ENCODE measurements around the gene PLS1. TPM values are rescaled to one million over a fixed set of nuclear protein-coding genes. Genes with fewer than 3 reads are reported as not detected.

PLS1 gene
- total RNA-seq, 1 donor from 2014 or later: 1.4 TPM

DNA sequence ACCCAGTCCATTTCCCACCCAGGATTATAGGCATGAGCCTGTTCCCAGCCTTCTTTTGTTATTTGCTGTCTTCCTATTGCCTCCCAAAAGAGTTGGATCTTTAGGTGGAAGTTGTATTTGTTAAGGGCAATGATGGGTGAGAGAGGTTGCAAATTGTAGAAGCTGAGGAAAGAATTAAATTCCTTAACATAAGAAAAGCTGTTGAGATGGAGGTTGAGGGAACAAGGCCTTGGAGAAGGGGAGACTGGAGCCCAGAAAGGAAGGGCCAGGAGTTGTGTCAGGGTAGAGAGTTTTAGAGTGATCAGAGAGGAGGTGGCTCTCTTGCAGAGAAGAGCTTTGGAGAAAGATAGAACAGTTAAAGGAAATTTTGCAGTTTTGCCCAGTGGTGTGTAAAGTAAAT lies 46.8 kb downstream of the PLS1 start:
- no peak for DNase-seq

DNA sequence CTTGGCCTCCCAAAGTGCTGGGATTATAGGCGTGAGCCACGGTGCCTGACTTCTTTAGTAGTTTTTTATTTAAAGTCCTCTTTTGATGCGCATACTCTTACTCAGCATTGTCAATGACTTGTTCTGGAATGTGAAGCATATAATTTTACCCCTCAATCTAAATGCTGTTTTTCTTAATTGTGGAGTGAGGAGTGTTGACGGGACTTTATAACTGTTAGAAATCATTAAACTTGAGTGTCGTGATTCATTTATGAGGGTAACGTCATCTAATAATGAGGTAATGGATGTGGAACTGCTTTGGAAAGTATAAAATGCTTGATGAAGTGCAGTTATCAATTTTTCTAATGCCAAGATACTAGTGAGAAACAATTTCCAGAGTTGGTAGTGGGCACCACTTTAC lies 48.3 kb downstream of the PLS1 start:
- no peak for DNase-seq

- DNase-seq: no peak
Observed at GRCh38 chr3:142645236-142645793, 49.1 kb downstream of the PLS1 start.

- no peak for DNase-seq
Observed at GRCh38 chr3:142646020-142646785, 50.0 kb downstream of the PLS1 start.

GRCh38 chr3:142647856-142648255 lies 51.7 kb downstream of the PLS1 start:
- no peak for DNase-seq

- DNase-seq: no peak
Observed at GRCh38 chr3:142648950-142649349, 52.8 kb downstream of the PLS1 start.

GRCh38 chr3:142650001-142650693 lies 54.0 kb downstream of the PLS1 start:
- DNase-seq: no peak

DNA sequence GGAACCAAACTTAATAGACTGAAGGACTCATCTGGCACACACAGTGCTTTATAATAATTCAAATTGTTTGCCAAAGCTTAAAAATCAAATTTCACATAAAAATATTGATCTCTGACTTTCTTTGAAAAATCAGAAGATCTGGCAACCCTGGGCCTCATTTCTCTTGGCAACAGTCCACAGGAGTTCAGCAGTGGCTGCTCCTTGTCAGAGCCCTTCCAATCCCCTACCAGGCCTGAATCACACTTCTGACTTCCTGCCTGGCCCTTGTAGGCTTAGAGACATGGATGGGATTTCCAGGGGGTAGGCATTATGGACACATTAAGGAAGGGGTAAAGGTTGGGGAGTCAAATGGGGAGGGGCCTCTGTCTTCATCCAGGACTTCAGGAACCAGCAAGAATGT lies 55.5 kb downstream of the PLS1 start:
- no peak for DNase-seq

DNA sequence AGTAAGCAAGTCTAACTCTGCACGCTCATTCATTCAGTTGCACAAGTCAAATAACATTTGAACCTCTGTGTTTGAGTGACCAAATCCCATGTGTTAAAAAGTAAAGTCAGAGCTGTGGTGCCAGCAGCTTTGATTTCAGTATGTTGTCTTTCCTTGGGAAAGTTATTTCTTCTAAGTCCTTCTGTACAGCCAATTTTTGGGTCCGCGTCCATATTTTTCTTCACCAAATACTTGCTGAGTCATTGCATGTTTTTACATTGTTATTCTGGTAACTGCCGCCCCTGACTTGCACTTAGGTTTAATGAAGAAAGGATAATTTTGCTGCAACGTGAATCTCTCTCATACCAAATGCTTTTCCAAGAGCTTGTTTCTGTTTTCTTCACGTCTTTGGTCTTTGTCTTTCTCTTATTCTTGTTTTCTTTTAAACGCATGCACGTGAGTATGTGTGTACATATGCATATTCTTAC lies 56.7 kb downstream of the PLS1 start:
- DNase-seq: no peak

- no peak for DNase-seq
Observed at GRCh38 chr3:142656575-142656974, 60.4 kb downstream of the PLS1 start.

DNA sequence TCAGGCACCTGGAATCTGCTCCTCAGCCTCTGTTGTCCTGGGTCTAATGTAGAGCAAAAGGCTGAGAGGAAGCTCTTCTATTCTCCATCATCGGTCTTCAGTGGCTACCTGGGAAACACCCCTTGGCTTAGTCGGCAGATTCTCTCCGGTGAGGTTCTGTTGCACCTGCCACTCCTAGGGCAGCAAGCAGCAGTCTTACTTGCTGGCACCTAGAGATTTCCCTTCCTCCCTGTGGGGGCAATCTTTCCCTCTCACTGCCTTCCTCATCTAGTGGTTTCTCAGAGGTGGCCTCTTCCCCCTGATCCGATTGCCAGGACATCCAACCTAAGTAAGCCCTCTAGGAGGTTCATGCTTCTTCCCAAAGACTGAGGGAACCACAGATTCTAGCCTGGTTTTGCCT lies 60.8 kb downstream of the PLS1 start:
- no peak for DNase-seq

GRCh38 chr3:142660383-142660782 lies 64.2 kb downstream of the PLS1 start:
- no peak for DNase-seq

DNA sequence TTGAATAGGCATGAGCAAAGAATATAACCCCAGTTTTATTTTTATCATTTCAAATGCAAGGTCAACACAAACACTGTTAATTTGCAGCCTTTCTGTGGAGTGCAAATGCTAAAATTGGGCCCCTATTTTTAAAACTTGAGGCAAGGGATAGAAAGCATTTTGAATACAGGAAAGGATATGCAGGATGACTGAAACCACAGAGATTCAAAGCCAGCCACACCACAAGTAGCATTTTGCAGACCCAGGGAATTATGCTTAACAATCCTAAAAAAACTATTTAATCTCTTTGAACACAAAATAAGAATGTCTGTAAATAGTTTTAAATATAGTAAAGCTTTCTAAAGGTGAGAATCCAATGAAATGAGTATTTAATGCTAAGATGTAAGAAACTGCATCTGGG lies 64.7 kb downstream of the PLS1 start:
- DNase-seq: no peak

- DNase-seq: no peak
Observed at GRCh38 chr3:142663865-142664264, 67.7 kb downstream of the PLS1 start.

DNA sequence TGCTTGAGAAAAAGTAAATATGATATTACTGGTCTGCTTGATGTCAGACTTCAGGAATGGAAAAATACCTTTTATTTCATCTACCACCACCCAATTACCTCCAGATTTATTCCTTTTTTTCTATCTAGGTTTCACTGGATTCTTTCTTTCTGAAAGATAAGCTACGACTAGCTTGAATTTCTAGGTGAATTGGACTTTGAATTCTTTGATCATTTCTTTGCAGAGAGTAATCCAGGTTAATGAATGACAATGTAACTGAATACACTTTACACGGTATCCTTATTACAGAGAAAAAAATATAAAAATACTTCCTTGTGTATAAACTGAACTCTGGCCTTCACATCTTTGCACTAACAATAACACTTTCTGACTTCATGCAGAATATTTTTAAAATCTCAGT lies 68.1 kb downstream of the PLS1 start:
- DNase-seq: no peak

DNA sequence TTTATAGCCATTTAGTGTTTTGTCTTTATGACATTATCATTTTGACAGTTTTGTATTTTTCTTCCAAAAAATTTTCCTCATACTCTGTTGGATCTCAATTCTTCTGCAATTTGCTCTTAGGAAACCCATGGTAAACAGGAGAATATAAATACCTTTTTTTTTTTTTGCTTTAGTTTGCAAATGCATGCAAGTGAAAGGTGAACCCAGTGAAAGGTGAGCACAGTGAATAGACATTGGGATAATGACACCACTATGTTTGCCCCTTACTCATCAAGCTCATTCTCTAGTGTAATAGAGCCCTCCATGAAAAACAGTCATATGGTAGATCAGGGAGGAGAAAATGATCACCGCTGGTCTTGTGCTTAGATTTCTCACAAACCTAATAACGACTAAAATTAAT lies 68.6 kb downstream of the PLS1 start:
- no peak for DNase-seq

GRCh38 chr3:142670120-142670519 lies 73.9 kb downstream of the PLS1 start:
- DNase-seq: no peak

DNA sequence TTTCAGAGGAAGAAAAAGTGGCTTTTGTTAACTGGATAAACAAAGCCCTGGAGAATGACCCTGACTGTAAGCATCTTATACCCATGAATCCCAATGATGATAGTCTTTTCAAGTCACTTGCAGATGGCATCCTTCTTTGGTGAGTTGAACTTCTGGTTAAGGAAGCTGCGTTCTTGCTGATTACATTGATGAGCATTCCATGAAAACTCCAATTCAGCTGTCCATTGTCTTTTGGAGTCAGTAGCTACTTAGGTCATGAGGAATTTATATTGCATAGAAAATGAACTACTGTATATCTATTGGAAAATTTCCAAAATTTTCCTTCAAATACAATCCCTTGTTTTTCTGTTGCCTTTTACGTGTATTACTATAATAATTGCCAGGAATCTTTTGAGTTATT lies 80.0 kb downstream of the PLS1 start:
- no peak for DNase-seq

DNA sequence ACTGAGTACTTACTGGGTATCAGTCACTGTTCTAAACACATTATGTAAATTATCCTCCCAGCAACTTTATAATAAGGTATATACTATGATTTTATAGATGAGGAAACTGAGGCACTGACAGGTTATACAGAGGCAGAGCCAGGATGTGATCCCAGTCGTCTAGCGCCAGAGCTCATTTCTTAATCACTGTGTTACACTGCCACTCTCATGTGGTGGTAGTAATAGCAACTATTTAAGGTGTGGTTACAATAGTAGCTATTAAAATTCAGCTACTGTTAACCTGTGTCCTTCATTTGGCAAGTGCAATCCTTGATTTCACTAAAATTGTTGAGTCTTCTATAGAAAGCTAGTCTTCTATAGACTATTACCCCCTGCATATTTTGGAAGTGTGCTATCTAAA lies 84.5 kb downstream of the PLS1 start:
- DNase-seq: no peak

DNA sequence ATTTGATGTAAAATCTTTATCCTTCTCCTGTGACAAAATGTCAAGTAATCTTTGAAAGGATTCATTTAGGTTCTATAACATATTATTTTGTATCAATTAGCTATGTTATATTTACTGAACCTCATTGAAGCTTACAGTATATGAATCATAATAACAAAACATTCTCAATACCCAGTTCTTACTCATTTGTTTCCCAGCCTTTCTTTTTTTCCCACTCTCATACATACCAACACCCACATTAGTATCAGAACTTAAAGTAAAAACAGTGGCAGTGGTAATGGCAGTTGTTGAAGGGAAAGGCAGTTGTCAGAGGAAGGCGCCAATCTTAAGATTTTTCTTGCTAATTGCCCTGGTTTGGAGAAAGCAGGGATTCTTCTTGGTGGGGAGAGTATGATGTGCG lies 94.4 kb downstream of the PLS1 start:
- no peak for DNase-seq

- no peak for DNase-seq
Observed at GRCh38 chr3:142691527-142691926, 95.3 kb downstream of the PLS1 start.

GRCh38 chr3:142693136-142693853 lies 97.1 kb downstream of the PLS1 start:
- DNase-seq: no peak

- DNase-seq: no peak
Observed at GRCh38 chr3:142694225-142694624, 98.0 kb downstream of the PLS1 start.

Measured in skin of body (tissue), 2 donors.